SK-N-SH (cell line): Measurements from ENCODE around the gene CDK13. TPM values are rescaled to one million over a fixed set of nuclear protein-coding genes. Genes with fewer than 3 reads are reported as not detected.

ENCODE experiments used
- CTCF ChIA-PET: fragments of 300-600, 350-600 bp; formaldehyde crosslinking; extraction: SDS; loops from one replicate; lab custom pipeline; 2021; lab: Yijun Ruan, JAX
- POLR2A ChIA-PET: fragments of 350-600 bp; sonication (Branson Sonifier 250); formaldehyde crosslinking; extraction: SDS; loops from one replicate; lab custom pipeline; 2020; ENCODE audit warnings: antibody characterized with exemption, inconsistent platforms; lab: Yijun Ruan, JAX
- DNase-seq: peaks from one replicate; pipeline ENCODE4 v3.0.0; 2012
- H2AFZ ChIP-seq: fragments of 200-600 bp; sonication (generic); 2 replicates; pipeline ENCODE4 v1.8.1; 2016; ENCODE audit warnings: antibody characterized with exemption, mild to moderate bottlenecking, low read depth
- H3F3A ChIP-seq: fragments of 200-600 bp; sonication (generic); replicated peaks from 2 replicates; pipeline ENCODE3; 2016; ENCODE audit warnings: antibody characterized with exemption, mild to moderate bottlenecking; ENCODE audit not compliant: insufficient read depth
- H3K27ac ChIP-seq, 2 experiments: fragments of 200-500 bp in 1 of 2; fragments of 200-600 bp in 1 of 2; sonication (Bioruptor generic) in 1 of 2; sonication (generic), shearing (Covaris generic) in 1 of 2; 2 replicates each; pipeline versions ENCODE4 v1.5.1 to v1.6.1; 2014 to 2016; ENCODE audit warnings: low read depth in 2 of 2, inconsistent platforms in 1 of 2, low read length in 1 of 2, mild to moderate bottlenecking in 1 of 2, mixed read lengths in 1 of 2
- H3K27me3 ChIP-seq: fragments of 200-600 bp; sonication (generic), shearing (Covaris generic); 2 replicates; pipeline ENCODE4 v1.6.1; 2016; ENCODE audit warnings: mixed run types; ENCODE audit not compliant: insufficient read depth
- H3K36me3 ChIP-seq, 2 experiments: fragments of 200-500 bp in 1 of 2; fragments of 200-600 bp in 1 of 2; sonication (Bioruptor generic) in 1 of 2; sonication (generic) in 1 of 2; replicated peaks in 1 of 2; 2 replicates each; pipeline versions ENCODE3 to v1.5.1; 2014 to 2016; ENCODE audit warnings: low read length in 1 of 2, mild to moderate bottlenecking in 1 of 2; ENCODE audit not compliant: insufficient read depth in 2 of 2, control insufficient read depth in 1 of 2
- H3K4me1 ChIP-seq, 2 experiments: fragments of 200-500 bp in 1 of 2; fragments of 200-600 bp in 1 of 2; sonication (Bioruptor generic) in 1 of 2; sonication (generic), shearing (Covaris generic) in 1 of 2; 2 replicates each; pipeline versions ENCODE4 v1.5.1 to v1.6.1; 2014 to 2016; ENCODE audit warnings: low read depth in 1 of 2, low read length in 1 of 2, mixed run types in 1 of 2; ENCODE audit not compliant: insufficient read depth in 2 of 2, control insufficient read depth in 1 of 2
- H3K4me2 ChIP-seq: fragments of 200-600 bp; sonication (generic), shearing (Covaris generic); 2 replicates; pipeline ENCODE4 v1.6.1; 2017; ENCODE audit warnings: mixed run types
- H3K4me3 ChIP-seq, 2 experiments: fragments of 200-500 bp in 1 of 2; fragments of 200-600 bp in 1 of 2; sonication (Bioruptor generic) in 1 of 2; sonication (generic), shearing (Covaris generic) in 1 of 2; 2 replicates each; pipeline versions ENCODE4 v1.5.1 to v1.8.1; 2014 to 2016; ENCODE audit warnings: low read depth in 2 of 2, inconsistent platforms in 1 of 2, low read length in 1 of 2, mild to moderate bottlenecking in 1 of 2, mixed read lengths in 1 of 2, moderate library complexity in 1 of 2
- H3K79me2 ChIP-seq: fragments of 200-600 bp; sonication (generic); 2 replicates; pipeline ENCODE4 v1.8.1; 2017; ENCODE audit warnings: mild to moderate bottlenecking; ENCODE audit not compliant: insufficient read depth
- H3K9ac ChIP-seq: fragments of 200-600 bp; sonication (generic); 2 replicates; pipeline ENCODE4 v1.6.1; 2017; ENCODE audit warnings: mixed run types
- H3K9me2 ChIP-seq: fragments of 200-600 bp; sonication (generic); 2 replicates; pipeline ENCODE4 v1.6.1; 2017; ENCODE audit warnings: mixed run types
- H3K9me3 ChIP-seq: fragments of 200-600 bp; sonication (generic); 2 replicates; pipeline ENCODE4 v1.6.1; 2017; ENCODE audit warnings: mixed run types, mild to moderate bottlenecking, moderate library complexity
- H4K20me1 ChIP-seq: fragments of 200-600 bp; sonication (generic); 2 replicates; pipeline ENCODE4 v1.6.1; 2017; ENCODE audit warnings: mild to moderate bottlenecking, mixed run types; ENCODE audit not compliant: insufficient read depth
- CHD2 ChIP-seq: fragments of 150-350 bp; IDR thresholded peaks from 2 replicates; pipeline ENCODE4 v1.6.1; 2018; ENCODE audit warnings: low read length; ENCODE audit not compliant: partially characterized antibody
- EZH2phosphoT487 ChIP-seq: fragments of 200-600 bp; sonication (generic); IDR thresholded peaks from 2 replicates; pipeline ENCODE4 v1.6.1; 2017; ENCODE audit warnings: low read depth, mixed run types, mild to moderate bottlenecking, antibody characterized with exemption, moderate library complexity, borderline replicate concordance
- NFIC ChIP-seq: IDR thresholded peaks from 2 replicates; pipeline ENCODE4 v1.4.0; 2012; ENCODE audit warnings: borderline replicate concordance
- PBX3 ChIP-seq: IDR thresholded peaks from 2 replicates; pipeline ENCODE4; 2012
- POLR2AphosphoS5 ChIP-seq: IDR thresholded peaks from 2 replicates; pipeline ENCODE4 v1.6.1; 2012; ENCODE audit warnings: low read depth, low read length
- RAD21 ChIP-seq: IDR thresholded peaks from 2 replicates; pipeline ENCODE4 v1.6.1; 2012; ENCODE audit warnings: mild to moderate bottlenecking, low read length
- REST ChIP-seq: IDR thresholded peaks from 2 replicates; pipeline ENCODE4 v1.6.1; 2012; ENCODE audit warnings: mild to moderate bottlenecking, low read depth, low read length, moderate library complexity
- TAF1 ChIP-seq: IDR thresholded peaks from 2 replicates; pipeline ENCODE4 v1.6.1; 2012; ENCODE audit warnings: low read depth, mild to moderate bottlenecking, low read length, moderate library complexity, borderline replicate concordance
- TCF12 ChIP-seq: IDR thresholded peaks from 2 replicates; pipeline ENCODE4 v1.4.0; 2012
- TEAD4 ChIP-seq: IDR thresholded peaks from 2 replicates; pipeline ENCODE4 v1.4.0; 2012; ENCODE audit warnings: mild to moderate bottlenecking, borderline replicate concordance; ENCODE audit not compliant: insufficient read depth
- USF1 ChIP-seq: IDR thresholded peaks from 2 replicates; pipeline ENCODE4 v1.4.0; 2012; ENCODE audit warnings: low read depth, borderline replicate concordance
- WGBS: methylation state at CpG from one replicate; pipeline ENCODE4 v1.1.6; 2017; ENCODE audit warnings: low lambda C conversion rate; 5-methylcytosine and 5-hydroxymethylcytosine counted together
- polyA plus RNA-seq, 3 experiments: library from polyadenylated mRNA; depleted of rRNA; stranded (reverse); fragments of >200 nt; gene quantifications; 2 replicates each; pipeline ENCODE4 v1.2.3, GENCODE V29; 2012

The CDK13 gene
- polyA plus RNA-seq, 1 of the 3 experiments (the other 2 are of a cell fraction) = 23.1 TPM

- DNase-seq = no peak
- no peaks in the 10 kb centered on the region for H3F3A ChIP-seq
- no peaks in the 10 kb centered on the region for H4K20me1 ChIP-seq
- POLR2A ChIA-PET = no interaction called here
- no peak overlapping the region for H3K4me2 ChIP-seq
- peaks cover 6% of the 10 kb centered on the region; the same call in 1 of the 2 replicates for H3K27me3 ChIP-seq
- H3K9me3 ChIP-seq = no peaks in the 10 kb centered on the region
- no peak overlapping the region for H3K27ac ChIP-seq
- H3K9ac ChIP-seq = no peak overlapping the region
- no peaks in the 10 kb centered on the region for H3K4me1 ChIP-seq
- TF ChIP-seq TEAD4 = no peak
- no peak for TF ChIP-seq PBX3
- TF ChIP-seq TCF12 = no peak
- TF ChIP-seq USF1 = no peak
- TF ChIP-seq TAF1 = no peak
- TF ChIP-seq RAD21 = no peak
- TF ChIP-seq CHD2 = no peak
- TF ChIP-seq POLR2AphosphoS5 = no peak
- TF ChIP-seq NFIC = no peak
- no peak for TF ChIP-seq EZH2phosphoT487
- no peak for TF ChIP-seq REST
- H3K36me3 ChIP-seq = no peaks in the 10 kb centered on the region
- WGBS = 54% methylated on average over 3 of the region's 3 CpGs
- no peaks in the 10 kb centered on the region for H3K79me2 ChIP-seq
- 0 out of 2 replicates have a peak, but pooled peaks cover 4% of the 10 kb centered on the region for H3K9me2 ChIP-seq
- H3K4me3 ChIP-seq = no peak overlapping the region
- CTCF ChIA-PET = interaction anchor here (0.6 to 1.8 kb wide), 2 partner anchors 15 to 18 kb away, joined by 3 to 6 read pairs; no protein-coding TSS in a partner anchor
- no peak overlapping the region for H2AFZ ChIP-seq
Observed at GRCh38 chr7:39936761-39937160, 13.3 kb upstream of the CDK13 start.
